HFFc6 (cell line): ENCODE results near the gene CPHXL. TPM values are rescaled to one million over a fixed set of nuclear protein-coding genes. Genes with fewer than 3 reads are reported as not detected.

Experiments
- DNase-seq: peaks from one replicate; pipeline ENCODE4 v3.0.0-alpha.2; 2018
- H3K27ac Mint-ChIP-seq: 2 replicates; pipeline ENCODE4 v1.8.0; 2020; ENCODE audit warnings: mild to moderate bottlenecking, mixed read lengths
- H3K27me3 Mint-ChIP-seq: 2 replicates; pipeline ENCODE4 v1.8.0; 2021; ENCODE audit warnings: mild to moderate bottlenecking, moderate library complexity, mixed read lengths; ENCODE audit not compliant: insufficient read depth
- H3K36me3 Mint-ChIP-seq: 2 replicates; pipeline ENCODE4 v1.8.0; 2021; ENCODE audit warnings: low read depth, mixed read lengths
- H3K4me1 Mint-ChIP-seq: 2 replicates; pipeline ENCODE4 v1.8.0; 2020; ENCODE audit warnings: low read depth, mixed read lengths
- H3K4me3 Mint-ChIP-seq: 2 replicates; pipeline ENCODE4 v1.8.0; 2020; ENCODE audit warnings: mild to moderate bottlenecking, moderate library complexity, mixed read lengths
- H3K9me3 Mint-ChIP-seq: 2 replicates; pipeline ENCODE4 v1.8.0; 2020; ENCODE audit warnings: mild to moderate bottlenecking, mixed read lengths
- total RNA-seq, 6 experiments: library from RNA; stranded (reverse); fragmentation: NEBNext Ultra II Directional; extraction: Animal tissue kit (Norgen Biotek cat#: 25700); gene quantifications; 2 replicates in 1 of 6; 3 replicates in 5 of 6; pipeline ENCODE4 v1.2.3, GENCODE V29; 2021
- TF ChIP-seq, protein P1 (sequence below): fragments of 200-600 bp; sonication (generic); IDR thresholded peaks from 2 replicates; pipeline ENCODE4 v1.5.0; 2021; ENCODE audit warnings: antibody characterized with exemption, mild to moderate bottlenecking

The CPHXL gene
- total RNA-seq, 6 experiments from 2014 or later: not detected

DNA sequence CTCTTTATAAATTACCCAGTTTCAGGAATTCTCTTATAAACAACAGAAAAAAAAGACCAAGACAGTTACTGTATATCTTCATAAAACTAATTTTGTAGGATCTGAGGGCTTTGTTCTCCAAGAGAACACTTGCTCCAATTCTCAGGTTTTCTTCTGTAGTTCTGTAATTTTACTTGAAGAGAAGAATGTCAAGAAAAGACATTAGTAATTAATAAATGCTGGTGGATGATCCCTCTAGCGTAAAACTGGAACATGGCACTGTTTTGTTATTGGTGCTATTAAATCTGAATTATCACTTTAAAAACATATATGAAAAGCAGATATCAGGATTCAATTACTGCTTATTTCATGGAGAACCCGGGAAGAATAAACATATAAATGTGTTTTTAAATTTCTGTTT is 36.5 kb upstream of the CPHXL start:
- peaks cover 15% of the 10 kb centered on the region for H3K4me1 Mint-ChIP-seq
- H3K36me3 Mint-ChIP-seq: no peaks in the 10 kb centered on the region

DNA sequence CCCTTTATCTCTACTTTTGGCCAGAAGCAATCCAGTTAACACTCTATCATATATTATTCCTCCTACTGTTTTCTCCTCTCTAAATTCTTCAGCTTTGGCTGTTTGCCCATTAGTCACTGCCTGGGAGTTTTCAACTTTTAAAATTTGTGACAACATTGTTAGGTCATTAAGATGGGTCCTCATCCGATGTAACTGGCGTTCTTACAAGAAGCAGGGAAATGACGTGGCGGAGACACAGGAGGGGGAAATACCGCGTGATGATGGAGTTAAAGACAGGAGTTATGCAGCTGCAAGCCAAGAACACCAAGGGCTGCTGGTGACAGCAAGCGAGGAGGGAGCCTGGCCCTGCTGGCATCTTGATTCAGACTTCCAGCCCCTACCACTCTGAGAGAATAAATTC is 34.8 kb upstream of the CPHXL start:
- peak; percentile 32 for DNase-seq
- Mint-ChIP-seq H3K4me1 (peaks cover 15% of the 10 kb centered on the region), H3K36me3 (no peaks in the 10 kb centered on the region), H3K4me3 (no peak overlapping the region; the same call in 1 of the 2 replicates), H3K27ac (no peak overlapping the region), H3K27me3 (peaks cover 3% of the 10 kb centered on the region), H3K9me3 (no peaks in the 10 kb centered on the region)
- TF ChIP-seq, protein P1, sequence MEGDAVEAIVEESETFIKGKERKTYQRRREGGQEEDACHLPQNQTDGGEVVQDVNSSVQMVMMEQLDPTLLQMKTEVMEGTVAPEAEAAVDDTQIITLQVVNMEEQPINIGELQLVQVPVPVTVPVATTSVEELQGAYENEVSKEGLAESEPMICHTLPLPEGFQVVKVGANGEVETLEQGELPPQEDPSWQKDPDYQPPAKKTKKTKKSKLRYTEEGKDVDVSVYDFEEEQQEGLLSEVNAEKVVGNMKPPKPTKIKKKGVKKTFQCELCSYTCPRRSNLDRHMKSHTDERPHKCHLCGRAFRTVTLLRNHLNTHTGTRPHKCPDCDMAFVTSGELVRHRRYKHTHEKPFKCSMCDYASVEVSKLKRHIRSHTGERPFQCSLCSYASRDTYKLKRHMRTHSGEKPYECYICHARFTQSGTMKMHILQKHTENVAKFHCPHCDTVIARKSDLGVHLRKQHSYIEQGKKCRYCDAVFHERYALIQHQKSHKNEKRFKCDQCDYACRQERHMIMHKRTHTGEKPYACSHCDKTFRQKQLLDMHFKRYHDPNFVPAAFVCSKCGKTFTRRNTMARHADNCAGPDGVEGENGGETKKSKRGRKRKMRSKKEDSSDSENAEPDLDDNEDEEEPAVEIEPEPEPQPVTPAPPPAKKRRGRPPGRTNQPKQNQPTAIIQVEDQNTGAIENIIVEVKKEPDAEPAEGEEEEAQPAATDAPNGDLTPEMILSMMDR: no peak

More for the DNA sequence above, 36.5 kb upstream of the CPHXL start:
- TF ChIP-seq, protein P1: peak; percentile 31; the same call in 1 of the 2 replicates
- no peaks in the 10 kb centered on the region for H3K9me3 Mint-ChIP-seq
- no peaks in the 10 kb centered on the region; the same call in 1 of the 2 replicates for H3K27me3 Mint-ChIP-seq
- no peak overlapping the region for H3K4me3 Mint-ChIP-seq
- DNase-seq: no peak
- no peak overlapping the region for H3K27ac Mint-ChIP-seq

GRCh38 chr16:75760018-75760519 is 33.8 kb upstream of the CPHXL start:
- no peak overlapping the region for H3K27ac Mint-ChIP-seq
- no peak overlapping the region; the same call in 1 of the 2 replicates for H3K4me3 Mint-ChIP-seq
- H3K27me3 Mint-ChIP-seq: peaks cover 5% of the 10 kb centered on the region
- H3K9me3 Mint-ChIP-seq: no peaks in the 10 kb centered on the region
- no peaks in the 10 kb centered on the region for H3K36me3 Mint-ChIP-seq
- no peak for DNase-seq
- TF ChIP-seq, protein P1: no peak
- H3K4me1 Mint-ChIP-seq: peaks cover 15% of the 10 kb centered on the region

GRCh38 chr16:75758215-75758614 is 31.9 kb upstream of the CPHXL start:
- TF ChIP-seq, protein P1: no peak
- Mint-ChIP-seq H3K4me1 (peaks cover 15% of the 10 kb centered on the region), H3K9me3 (no peaks in the 10 kb centered on the region), H3K27ac (peak overlapping the region; percentile 24; the same call in 1 of the 2 replicates), H3K36me3 (no peaks in the 10 kb centered on the region), H3K4me3 (no peak overlapping the region), H3K27me3 (peaks cover 6% of the 10 kb centered on the region)
- peak; percentile 3 for DNase-seq

GRCh38 chr16:75754141-75754540 is 27.9 kb upstream of the CPHXL start:
- no peaks in the 10 kb centered on the region for H3K9me3 Mint-ChIP-seq
- H3K27ac Mint-ChIP-seq: no peak overlapping the region
- TF ChIP-seq, protein P1: no peak
- no peaks in the 10 kb centered on the region for H3K36me3 Mint-ChIP-seq
- H3K27me3 Mint-ChIP-seq: peaks cover 7% of the 10 kb centered on the region
- DNase-seq: peak; percentile 23
- peaks cover 6% of the 10 kb centered on the region for H3K4me1 Mint-ChIP-seq
- H3K4me3 Mint-ChIP-seq: no peak overlapping the region

DNA sequence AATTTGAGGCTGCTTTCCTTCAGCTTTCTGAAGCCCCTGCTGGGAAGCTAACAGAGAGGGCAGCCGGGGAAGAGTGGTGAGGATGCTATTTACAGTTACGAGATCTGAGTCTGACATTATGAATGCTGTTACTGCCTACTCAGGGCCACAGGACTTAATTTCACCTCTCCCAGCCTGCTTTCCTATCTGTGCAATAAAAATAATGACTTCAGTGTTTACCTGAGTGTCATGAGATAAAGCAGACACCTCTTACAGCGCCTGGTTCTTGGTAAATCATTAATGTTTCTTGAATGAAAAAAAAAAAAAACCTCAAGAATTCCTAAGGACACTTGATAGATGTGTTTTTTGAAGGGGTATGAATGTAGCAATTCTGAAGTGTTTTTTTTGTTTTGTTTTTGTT is 24.2 kb upstream of the CPHXL start:
- Mint-ChIP-seq H3K4me3 (no peak overlapping the region), H3K27me3 (peaks cover 6% of the 10 kb centered on the region), H3K27ac (no peak overlapping the region), H3K9me3 (no peaks in the 10 kb centered on the region), H3K36me3 (no peaks in the 10 kb centered on the region), H3K4me1 (no peaks in the 10 kb centered on the region)
- no peak for DNase-seq
- TF ChIP-seq, protein P1: no peak
